CD4-positive, CD25-positive, alpha-beta regulatory T cell (primary cell): Measurements from ENCODE around the gene MMP3. TPM values are rescaled to one million over a fixed set of nuclear protein-coding genes. Genes with fewer than 3 reads are reported as not detected.

Experiments used
- ATAC-seq, 2 donors: fragments of 150-1000 bp; cut with Tn5 transposase; one replicate each; pipeline ENCODE4 v1.10.0; 2021; ENCODE audit warnings: low read depth in 2 of 2, moderate number of reproducible peaks in 2 of 2, moderate library complexity in 1 of 2
- DNase-seq, 3 donors: peaks; one replicate each; pipeline versions ENCODE4 v3.0.0 to v3.0.0-alpha.2; 2012 to 2022; ENCODE audit warnings: mixed read lengths in 1 of 3
- H3K27ac ChIP-seq: one replicate; pipeline ENCODE4 v1.7.0; 2013; ENCODE audit warnings: mild to moderate bottlenecking, low read length; ENCODE audit not compliant: insufficient read depth, poor library complexity, severe bottlenecking
- H3K27me3 ChIP-seq: one replicate; pipeline ENCODE4 v1.7.0; 2013; ENCODE audit warnings: low read length; ENCODE audit not compliant: control insufficient read depth, insufficient read depth
- H3K36me3 ChIP-seq: one replicate; pipeline ENCODE4 v1.7.0; 2013; ENCODE audit warnings: mild to moderate bottlenecking, low read length, moderate library complexity; ENCODE audit not compliant: control insufficient read depth, insufficient read depth
- H3K4me1 ChIP-seq: 2 replicates; pipeline ENCODE4 v1.7.0; 2013; ENCODE audit warnings: mild to moderate bottlenecking, low read length; ENCODE audit not compliant: insufficient read depth, control insufficient read depth, poor library complexity, severe bottlenecking
- H3K4me3 ChIP-seq: one replicate; pipeline ENCODE4 v1.7.0; 2013; ENCODE audit warnings: low read depth, mild to moderate bottlenecking, low read length, moderate library complexity
- H3K9me3 ChIP-seq, 2 experiments: 1 replicate in 1 of 2; 2 replicates in 1 of 2; pipeline ENCODE4 v1.7.0; 2013; ENCODE audit warnings: low read length in 2 of 2, mild to moderate bottlenecking in 1 of 2, moderate library complexity in 1 of 2; ENCODE audit not compliant: control insufficient read depth in 2 of 2
- H3K27ac Mint-ChIP-seq, 3 donors: one replicate each; pipeline ENCODE4 v1.8.0; 2020 to 2022; ENCODE audit warnings: mild to moderate bottlenecking in 3 of 3, mixed read lengths in 3 of 3, moderate library complexity in 2 of 3
- H3K27me3 Mint-ChIP-seq: one replicate; pipeline ENCODE4 v1.8.0; 2022; ENCODE audit warnings: mild to moderate bottlenecking, mixed read lengths
- H3K36me3 Mint-ChIP-seq: one replicate; pipeline ENCODE4 v1.8.0; 2020; ENCODE audit warnings: mixed read lengths
- H3K4me1 Mint-ChIP-seq, 4 donors: one replicate each; pipeline ENCODE4 v1.8.0; 2020 to 2022; ENCODE audit warnings: mixed read lengths in 4 of 4, mild to moderate bottlenecking in 1 of 4
- H3K4me3 Mint-ChIP-seq, 4 donors: one replicate each; pipeline ENCODE4 v1.8.0; 2020 to 2022; ENCODE audit warnings: mild to moderate bottlenecking in 4 of 4, mixed read lengths in 4 of 4, moderate library complexity in 3 of 4
- H3K9me3 Mint-ChIP-seq, 7 donors: one replicate each; pipeline ENCODE4 v1.8.0; 2020 to 2022; ENCODE audit warnings: mixed read lengths in 7 of 7, mild to moderate bottlenecking in 3 of 7, moderate library complexity in 2 of 7
- polyA plus RNA-seq, 4 donors: library from polyadenylated mRNA; unstranded; fragments of 300-500 nt; fragmentation: Illumina TruSeq; gene quantifications; one replicate each; pipeline ENCODE4 v1.2.3, GENCODE V29; 2021
- total RNA-seq: library from RNA; stranded (reverse); gene quantifications from one replicate; pipeline ENCODE4 v1.2.3, GENCODE V29; 2022

Gene MMP3
- total RNA-seq (not detected), polyA plus RNA-seq (not detected)

- H3K4me3 Mint-ChIP-seq: no peak within 1 kb of the TSS
- no peak within 1 kb of the TSS for H3K27ac Mint-ChIP-seq
Observed at GRCh38 chr11:102843489-102843888, at the start of gene MMP3. Gene MMP3 (minus strand): TSS chr11:102843609. CDS start chr11:102843546, 63 bp downstream.

GRCh38 chr11:102891736-102892135, 48.3 kb upstream of the MMP3 start:
- ATAC-seq (no peak), DNase-seq (no peak)
- no peaks in the 10 kb centered on the region for H3K9me3 ChIP-seq
- Mint-ChIP-seq H3K27me3 (no peaks in the 10 kb centered on the region), H3K36me3 (no peaks in the 10 kb centered on the region), H3K27ac (no peak overlapping the region), H3K9me3 (peaks cover 0 to 9% (median 2%) of the 10 kb centered on the region in 7 donors), H3K4me3 (no peak overlapping the region), H3K4me1 (no peaks in the 10 kb centered on the region)
- H3K4me1 ChIP-seq: no peaks in the 10 kb centered on the region
- no peaks in the 10 kb centered on the region for H3K36me3 ChIP-seq
- H3K4me3 ChIP-seq: no peak overlapping the region
- no peak overlapping the region for H3K27ac ChIP-seq
- H3K27me3 ChIP-seq: no peaks in the 10 kb centered on the region

More at GRCh38 chr11:102843489-102843888, at the start of gene MMP3:
- DNase-seq (no peak), ATAC-seq (no peak)
- H3K9me3 Mint-ChIP-seq: peaks cover 0 to 1% (median 0%) of the 10 kb centered on the region in 7 donors
- Histone ChIP-seq H3K4me3 (no peak within 1 kb of the TSS), H3K36me3 (no peaks in the 10 kb centered on the region), H3K27ac (no peak within 1 kb of the TSS), H3K27me3 (no peaks in the 10 kb centered on the region), H3K4me1 (no peaks in the 10 kb centered on the region), H3K9me3 (no peaks in the 10 kb centered on the region)
- H3K27me3 Mint-ChIP-seq: no peaks in the 10 kb centered on the region
- H3K4me1 Mint-ChIP-seq: no peaks in the 10 kb centered on the region
- H3K36me3 Mint-ChIP-seq: no peaks in the 10 kb centered on the region

GRCh38 chr11:102886999-102887398, 43.6 kb upstream of the MMP3 start:
- H3K27me3 Mint-ChIP-seq: no peaks in the 10 kb centered on the region
- H3K36me3 ChIP-seq: no peaks in the 10 kb centered on the region
- no peak overlapping the region for H3K4me3 ChIP-seq
- H3K36me3 Mint-ChIP-seq: no peaks in the 10 kb centered on the region
- peaks cover 0 to 3% (median 0%) of the 10 kb centered on the region in 7 donors for H3K9me3 Mint-ChIP-seq
- H3K4me3 Mint-ChIP-seq: no peak overlapping the region
- no peaks in the 10 kb centered on the region for H3K9me3 ChIP-seq
- H3K4me1 ChIP-seq: no peaks in the 10 kb centered on the region
- ATAC-seq (no peak), DNase-seq (no peak)
- H3K27me3 ChIP-seq: no peaks in the 10 kb centered on the region
- no peak overlapping the region for H3K27ac Mint-ChIP-seq
- H3K27ac ChIP-seq: no peak overlapping the region
- H3K4me1 Mint-ChIP-seq: no peaks in the 10 kb centered on the region

- no peaks in the 10 kb centered on the region for H3K27me3 ChIP-seq
- Mint-ChIP-seq H3K36me3 (no peaks in the 10 kb centered on the region), H3K27ac (no peak overlapping the region), H3K9me3 (peaks cover 0 to 3% (median 0%) of the 10 kb centered on the region in 7 donors), H3K4me1 (no peaks in the 10 kb centered on the region), H3K4me3 (no peak overlapping the region), H3K27me3 (no peaks in the 10 kb centered on the region)
- DNase-seq: no peak
- H3K4me1 ChIP-seq: no peaks in the 10 kb centered on the region
- H3K9me3 ChIP-seq: no peaks in the 10 kb centered on the region
- no peak for ATAC-seq
- H3K36me3 ChIP-seq: no peaks in the 10 kb centered on the region
- H3K4me3 ChIP-seq: no peak overlapping the region
- no peak overlapping the region for H3K27ac ChIP-seq
Observed at GRCh38 chr11:102883141-102883540, 39.7 kb upstream of the MMP3 start.

GRCh38 chr11:102882389-102883024, 39.1 kb upstream of the MMP3 start:
- Histone ChIP-seq H3K27ac (no peak overlapping the region), H3K9me3 (no peaks in the 10 kb centered on the region), H3K27me3 (no peaks in the 10 kb centered on the region), H3K4me1 (no peaks in the 10 kb centered on the region), H3K36me3 (no peaks in the 10 kb centered on the region), H3K4me3 (no peak overlapping the region)
- ATAC-seq: no peak
- H3K27ac Mint-ChIP-seq: no peak overlapping the region
- H3K4me1 Mint-ChIP-seq: no peaks in the 10 kb centered on the region
- H3K36me3 Mint-ChIP-seq: no peaks in the 10 kb centered on the region
- peaks cover 0 to 3% (median 0%) of the 10 kb centered on the region in 7 donors for H3K9me3 Mint-ChIP-seq
- no peak for DNase-seq
- H3K4me3 Mint-ChIP-seq: peak overlapping the region in 1 of 4 donors; percentile 52
- H3K27me3 Mint-ChIP-seq: no peaks in the 10 kb centered on the region

DNA sequence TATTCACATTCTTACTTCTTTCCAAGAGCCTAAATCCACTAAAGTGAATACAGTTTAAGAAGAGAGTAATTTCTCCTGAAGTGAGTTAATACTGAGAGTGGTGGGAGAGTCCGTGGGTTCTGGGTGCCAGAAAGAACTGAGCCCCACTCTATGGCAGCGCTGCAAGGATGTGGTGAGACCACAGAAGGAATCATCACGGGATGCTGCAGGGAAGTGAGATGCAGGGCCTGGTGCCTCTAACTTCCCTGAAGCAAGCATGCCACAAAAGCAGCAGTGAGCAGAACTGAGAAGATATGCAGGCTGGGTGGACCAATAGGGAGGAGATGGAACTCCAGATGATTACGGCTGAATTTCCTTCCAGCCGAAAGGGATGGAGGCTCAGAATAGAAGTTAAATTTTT, 36.4 kb upstream of the MMP3 start:
- peaks cover 0 to 3% (median 0%) of the 10 kb centered on the region in 7 donors for H3K9me3 Mint-ChIP-seq
- Histone ChIP-seq H3K27me3 (no peaks in the 10 kb centered on the region), H3K4me3 (no peak overlapping the region), H3K4me1 (no peaks in the 10 kb centered on the region), H3K27ac (no peak overlapping the region), H3K9me3 (no peaks in the 10 kb centered on the region), H3K36me3 (no peaks in the 10 kb centered on the region)
- DNase-seq (no peak), ATAC-seq (no peak)
- no peaks in the 10 kb centered on the region for H3K4me1 Mint-ChIP-seq
- no peak overlapping the region for H3K27ac Mint-ChIP-seq
- H3K36me3 Mint-ChIP-seq: no peaks in the 10 kb centered on the region
- no peaks in the 10 kb centered on the region for H3K27me3 Mint-ChIP-seq
- no peak overlapping the region for H3K4me3 Mint-ChIP-seq

GRCh38 chr11:102878595-102878994, 35.2 kb upstream of the MMP3 start:
- H3K9me3 Mint-ChIP-seq: peaks cover 0 to 3% (median 0%) of the 10 kb centered on the region in 7 donors
- H3K36me3 Mint-ChIP-seq: no peaks in the 10 kb centered on the region
- no peaks in the 10 kb centered on the region for H3K4me1 ChIP-seq
- H3K27me3 Mint-ChIP-seq: no peaks in the 10 kb centered on the region
- H3K4me3 Mint-ChIP-seq: no peak overlapping the region
- no peak overlapping the region for H3K4me3 ChIP-seq
- no peaks in the 10 kb centered on the region for H3K36me3 ChIP-seq
- DNase-seq (no peak), ATAC-seq (no peak)
- no peaks in the 10 kb centered on the region for H3K9me3 ChIP-seq
- no peak overlapping the region for H3K27ac Mint-ChIP-seq
- no peaks in the 10 kb centered on the region for H3K27me3 ChIP-seq
- H3K4me1 Mint-ChIP-seq: no peaks in the 10 kb centered on the region
- no peak overlapping the region for H3K27ac ChIP-seq

DNA sequence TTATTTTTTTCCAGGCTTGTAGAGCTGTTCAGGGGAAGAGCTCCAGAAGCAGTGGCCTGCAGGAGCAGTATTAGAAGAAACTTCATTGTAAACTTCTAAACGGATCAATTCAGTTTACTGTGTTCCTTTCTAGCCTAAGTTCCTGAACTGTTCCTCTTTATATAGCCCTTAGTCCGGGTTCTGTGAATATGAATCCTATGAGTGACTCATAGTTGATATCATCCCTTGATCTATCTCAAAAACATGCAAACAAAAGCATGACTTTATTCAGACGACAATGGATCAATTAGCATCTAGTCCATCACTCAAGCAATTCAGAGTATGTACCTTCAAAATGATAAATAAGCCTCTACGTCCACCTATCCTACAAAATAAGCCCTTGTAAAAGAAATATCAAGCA, 31.4 kb upstream of the MMP3 start, which contains the start of gene MMP12:
Gene MMP12 (minus strand): TSS at position 131 of the 400 bp plus-strand sequence. CDS start 45 bp downstream, at position 86.
- DNase-seq (no peak), ATAC-seq (no peak)
- no peaks in the 10 kb centered on the region for H3K36me3 Mint-ChIP-seq
- H3K4me1 Mint-ChIP-seq: no peaks in the 10 kb centered on the region
- no peaks in the 10 kb centered on the region for H3K36me3 ChIP-seq
- H3K27ac Mint-ChIP-seq: no peak within 1 kb of the TSS
- H3K27ac ChIP-seq: no peak within 1 kb of the TSS
- H3K27me3 Mint-ChIP-seq: no peaks in the 10 kb centered on the region
- H3K4me1 ChIP-seq: no peaks in the 10 kb centered on the region
- no peaks in the 10 kb centered on the region for H3K9me3 ChIP-seq
- no peak within 1 kb of the TSS for H3K4me3 ChIP-seq
- H3K27me3 ChIP-seq: no peaks in the 10 kb centered on the region
- H3K9me3 Mint-ChIP-seq: peaks cover 0 to 3% (median 0%) of the 10 kb centered on the region in 7 donors
- H3K4me3 Mint-ChIP-seq: no peak within 1 kb of the TSS
